ENCODE results near the gene CKM.
"Not testable (repeated sequence)": the region's sequence is repeated elsewhere in the genome, so short reads cannot be mapped to it uniquely, and the experiment has no call there.

CKM gene

DNA sequence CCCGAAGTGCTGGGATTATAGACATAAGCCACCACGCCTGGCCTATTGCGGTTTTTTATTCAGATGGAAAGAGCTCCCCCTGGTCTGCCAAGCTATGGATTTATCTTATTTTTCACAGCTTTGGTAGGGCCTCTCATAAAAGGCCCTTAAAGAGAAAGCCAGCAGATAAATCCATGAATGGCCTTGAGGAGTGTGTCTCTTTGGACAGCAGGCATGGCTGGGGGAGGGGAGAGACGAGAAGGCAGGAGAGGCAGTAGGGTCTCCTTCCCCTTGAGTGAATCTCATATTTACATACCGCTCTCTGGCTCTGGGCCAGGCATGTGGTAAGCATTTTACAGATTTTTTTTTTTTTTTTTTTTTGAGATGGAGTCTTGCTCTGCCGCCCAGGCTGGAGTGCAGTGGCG lies 46.4 kb downstream of the CKM start:
- no peaks in the 10 kb centered on the region for H3K27me3 ChIP-seq
- H3K9me3 ChIP-seq (replicated peaks in 1 of 11): no peaks in the 10 kb centered on the region
- H4K20me1 ChIP-seq: peaks cover 0 to 28% (median 5%) of the 10 kb centered on the region in 11 experiments; a peak in 11 of 22 replicates
- no peak overlapping the region for H3K27ac ChIP-seq
- peaks cover 83 to 100% (median 99%) of the 10 kb centered on the region in 11 experiments for H3K36me3 ChIP-seq
- no peak overlapping the region for H3K4me3 ChIP-seq
- H3K9ac ChIP-seq: no peak overlapping the region
- TF ChIP-seq Cebpa-rat (IDR thresholded peaks at IDR 0.05): no peak
- H3K4me1 ChIP-seq: peaks cover 0 to 37% (median 25%) of the 10 kb centered on the region in 10 experiments; a peak in 16 of 20 replicates
- no peak overlapping the region for H3K4me2 ChIP-seq

DNA sequence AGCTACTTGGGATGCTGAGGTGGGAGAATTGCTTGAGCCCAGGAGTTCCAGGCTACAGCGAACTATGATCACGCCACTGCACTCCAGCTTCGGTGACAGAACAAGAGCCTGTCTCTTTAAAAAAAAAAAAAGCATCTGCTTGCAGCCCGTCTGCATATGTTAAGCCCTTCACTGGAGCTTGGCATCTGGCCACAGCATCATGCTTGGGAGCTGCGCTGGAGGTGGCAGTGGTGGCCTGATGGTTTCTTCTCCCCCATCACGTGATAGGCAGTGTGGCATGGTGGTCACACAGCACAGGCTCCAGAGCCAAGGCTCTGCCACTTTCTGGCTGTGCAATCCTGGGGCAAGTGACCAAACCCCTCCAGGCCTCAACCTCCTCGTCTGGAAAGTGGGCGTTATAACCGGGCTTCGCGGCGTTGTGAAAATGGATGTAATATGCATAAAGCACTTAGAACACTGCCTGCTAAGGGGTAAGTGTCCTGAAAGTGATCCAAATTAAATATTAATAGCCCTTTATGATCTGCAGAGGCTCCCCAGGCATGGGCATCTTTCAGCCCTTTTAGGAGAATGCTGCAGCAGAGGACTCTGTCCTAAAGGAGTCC lies 47.2 kb downstream of the CKM start:
- H3K36me3 ChIP-seq: peaks cover 80 to 100% (median 97%) of the 10 kb centered on the region in 11 experiments
- H3K27ac ChIP-seq: no peak overlapping the region

DNA sequence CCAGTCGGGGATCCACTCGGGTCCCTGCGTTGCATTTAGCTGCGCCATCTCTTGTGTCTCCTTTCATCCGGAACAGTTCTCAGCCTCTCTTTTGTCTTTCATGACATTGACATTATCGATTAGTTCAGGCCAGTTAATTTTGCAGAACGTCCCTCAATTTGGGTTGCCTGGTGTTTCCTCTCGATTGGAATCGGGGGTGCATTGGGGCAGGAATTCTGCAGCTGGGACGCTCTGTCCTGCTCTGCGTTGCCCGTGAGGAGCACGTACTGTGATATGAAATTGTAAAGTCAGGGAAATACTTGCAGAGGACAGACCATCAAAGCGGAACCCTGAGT lies 49.2 kb downstream of the CKM start:
- H3K27ac ChIP-seq: peak overlapping the region in 2 of 11 experiments; percentile 4 to 16; a peak in 1 of 22 replicates
- H4K20me1 ChIP-seq: peaks cover 0 to 33% (median 5%) of the 10 kb centered on the region in 11 experiments; a peak in 10 of 22 replicates
- H3K27me3 ChIP-seq: no peaks in the 10 kb centered on the region
- H3K4me3 ChIP-seq: no peak overlapping the region
- H3K9me3 ChIP-seq (replicated peaks in 1 of 11): no peaks in the 10 kb centered on the region
- peaks cover 80 to 100% (median 97%) of the 10 kb centered on the region in 11 experiments for H3K36me3 ChIP-seq
- H3K9ac ChIP-seq: no peak overlapping the region
- TF ChIP-seq Cebpa-rat (IDR thresholded peaks at IDR 0.05): no peak
- peaks cover 0 to 37% (median 25%) of the 10 kb centered on the region in 10 experiments; a peak in 16 of 20 replicates for H3K4me1 ChIP-seq
- H3K4me2 ChIP-seq: peak overlapping the region in 8 of 11 experiments; percentile 30 to 51 (median 40); a peak in 14 of 22 replicates

More for the DNA sequence above, 47.2 kb downstream of the CKM start:
- Histone ChIP-seq H3K9ac (no peak overlapping the region), H3K9me3 (replicated peaks in 1 of 11) (no peaks in the 10 kb centered on the region), H4K20me1 (peaks cover 0 to 30% (median 5%) of the 10 kb centered on the region in 11 experiments; a peak in 11 of 22 replicates), H3K4me1 (peaks cover 0 to 37% (median 25%) of the 10 kb centered on the region in 10 experiments; a peak in 16 of 20 replicates), H3K4me2 (no peak overlapping the region), H3K27me3 (no peaks in the 10 kb centered on the region), H3K4me3 (no peak overlapping the region)
- no peak for TF ChIP-seq Cebpa-rat (IDR thresholded peaks at IDR 0.05)

DNA sequence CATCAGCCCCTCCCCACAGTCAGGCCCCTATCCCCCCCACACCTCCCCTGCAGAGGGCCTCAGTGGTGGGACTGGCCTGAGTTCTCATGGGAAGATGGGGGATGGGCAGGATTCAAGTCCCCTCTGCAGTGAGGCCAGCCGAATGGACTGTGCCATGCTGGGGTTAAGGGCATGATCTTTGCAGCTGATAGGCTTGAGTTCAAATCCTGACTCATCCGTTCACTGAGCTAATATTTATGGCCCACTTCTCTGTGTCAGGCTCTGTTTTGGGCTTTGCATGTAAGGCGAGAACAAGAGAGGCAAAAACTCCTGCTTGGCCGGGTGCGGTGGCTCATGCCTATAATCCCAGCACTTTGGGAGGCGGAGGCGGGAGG lies 51.0 kb downstream of the CKM start:
- peaks cover 0 to 33% (median 5%) of the 10 kb centered on the region in 11 experiments; a peak in 10 of 22 replicates for H4K20me1 ChIP-seq
- H3K36me3 ChIP-seq: peaks cover 83 to 100% (median 96%) of the 10 kb centered on the region in 11 experiments
- no peak overlapping the region for H3K27ac ChIP-seq

DNA sequence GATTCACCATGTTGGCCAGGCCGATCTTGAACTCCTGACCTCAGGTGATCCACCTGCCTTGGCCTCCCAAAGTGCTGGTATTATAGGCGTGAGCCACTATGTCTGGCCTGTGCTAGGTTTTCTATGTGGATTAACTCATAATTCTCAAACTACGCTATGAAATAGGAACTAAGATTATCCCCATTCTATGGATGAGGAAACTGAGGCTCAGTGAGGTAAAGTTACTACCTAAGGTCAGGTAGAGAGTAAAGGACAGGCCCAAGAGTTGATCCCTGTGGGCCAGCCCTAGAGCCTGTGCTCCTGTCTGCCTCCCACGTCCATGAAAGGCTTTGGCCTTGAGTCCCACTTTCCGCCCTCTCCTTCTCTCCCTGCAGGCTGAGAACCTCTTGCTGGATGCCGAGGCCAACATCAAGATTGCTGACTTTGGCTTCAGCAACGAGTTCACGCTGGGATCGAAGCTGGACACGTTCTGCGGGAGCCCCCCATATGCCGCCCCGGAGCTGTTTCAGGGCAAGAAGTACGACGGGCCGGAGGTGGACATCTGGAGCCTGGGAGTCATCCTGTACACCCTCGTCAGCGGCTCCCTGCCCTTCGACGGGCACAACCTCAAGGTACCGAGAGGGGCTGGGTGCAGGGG lies 51.5 kb downstream of the CKM start:
- H3K36me3 ChIP-seq: peaks cover 83 to 100% (median 96%) of the 10 kb centered on the region in 11 experiments

More for the DNA sequence above, 51.0 kb downstream of the CKM start:
- H3K4me2 ChIP-seq: peak overlapping the region in 5 of 11 experiments; percentile 21 to 51 (median 39); a peak in 3 of 22 replicates
- H3K27me3 ChIP-seq: no peaks in the 10 kb centered on the region
- H3K9me3 ChIP-seq (replicated peaks in 1 of 11): no peaks in the 10 kb centered on the region
- TF ChIP-seq Cebpa-rat (IDR thresholded peaks at IDR 0.05): no peak
- H3K9ac ChIP-seq: no peak overlapping the region
- peaks cover 0 to 37% (median 25%) of the 10 kb centered on the region in 10 experiments; a peak in 16 of 20 replicates for H3K4me1 ChIP-seq
- no peak overlapping the region for H3K4me3 ChIP-seq

DNA sequence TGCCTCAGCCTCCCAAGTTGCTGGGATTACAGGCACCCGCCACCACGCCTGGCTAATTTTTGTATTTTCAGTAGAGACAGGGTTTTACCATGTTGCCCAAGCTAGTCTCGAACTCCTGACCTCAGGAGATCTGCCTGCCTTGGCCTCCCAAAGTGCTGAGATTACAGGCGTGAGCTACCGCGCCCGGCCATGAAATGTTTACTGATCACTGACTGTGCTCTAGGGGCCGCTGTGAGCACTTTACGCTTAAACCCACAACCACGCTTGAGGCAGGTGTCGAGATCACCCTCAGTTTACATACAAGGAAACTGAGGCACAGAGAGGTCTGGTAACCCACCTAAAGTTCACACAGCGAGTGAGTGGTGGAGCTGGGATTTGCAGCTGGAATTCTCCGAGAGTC lies 52.7 kb downstream of the CKM start:
- H3K4me2 ChIP-seq; H3K4me3 ChIP-seq; H3K27me3 ChIP-seq; H3K9me3 ChIP-seq (replicated peaks in 1 of 11); H3K27ac ChIP-seq; H3K9ac ChIP-seq: not testable (repeated sequence)
- peaks cover 81 to 100% (median 95%) of the 10 kb centered on the region in 11 experiments for H3K36me3 ChIP-seq
- H4K20me1 ChIP-seq: peaks cover 0 to 44% (median 9%) of the 10 kb centered on the region in 11 experiments; a peak in 12 of 22 replicates
- peaks cover 0 to 39% (median 36%) of the 10 kb centered on the region in 10 experiments; a peak in 16 of 20 replicates for H3K4me1 ChIP-seq

More for the DNA sequence above, 51.5 kb downstream of the CKM start:
- H3K27me3 ChIP-seq: no peaks in the 10 kb centered on the region
- no peak overlapping the region for H3K4me2 ChIP-seq
- peaks cover 0 to 33% (median 7%) of the 10 kb centered on the region in 11 experiments; a peak in 10 of 22 replicates for H4K20me1 ChIP-seq
- H3K27ac ChIP-seq: no peak overlapping the region
- no peak overlapping the region for H3K4me3 ChIP-seq
- H3K9me3 ChIP-seq (replicated peaks in 1 of 11): no peaks in the 10 kb centered on the region
- H3K4me1 ChIP-seq: peaks cover 0 to 36% (median 25%) of the 10 kb centered on the region in 10 experiments; a peak in 16 of 20 replicates
- TF ChIP-seq Cebpa-rat (IDR thresholded peaks at IDR 0.05): no peak
- H3K9ac ChIP-seq: no peak overlapping the region

DNA sequence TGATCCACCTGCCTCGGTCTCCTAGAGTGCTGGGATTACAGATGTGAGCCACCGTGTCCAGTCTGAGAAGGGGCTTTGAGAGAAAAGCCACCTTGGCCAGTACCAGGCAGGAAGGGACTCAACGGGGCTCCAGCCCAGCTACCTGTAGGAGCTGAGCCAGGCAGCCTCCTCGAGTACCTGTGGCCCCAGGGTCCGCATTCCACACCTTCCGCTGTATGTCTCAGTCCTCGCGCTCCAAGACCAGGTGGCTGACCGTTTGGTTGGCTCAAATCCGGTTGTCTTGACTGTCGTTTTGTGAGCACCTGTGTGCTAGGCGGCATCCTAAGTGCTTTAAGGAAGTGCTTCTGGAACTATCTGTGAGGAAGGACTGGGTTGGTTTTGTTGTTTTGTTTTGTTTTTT lies 55.4 kb downstream of the CKM start:
- H4K20me1 ChIP-seq: peaks cover 0 to 45% (median 11%) of the 10 kb centered on the region in 11 experiments; a peak in 11 of 22 replicates

DNA sequence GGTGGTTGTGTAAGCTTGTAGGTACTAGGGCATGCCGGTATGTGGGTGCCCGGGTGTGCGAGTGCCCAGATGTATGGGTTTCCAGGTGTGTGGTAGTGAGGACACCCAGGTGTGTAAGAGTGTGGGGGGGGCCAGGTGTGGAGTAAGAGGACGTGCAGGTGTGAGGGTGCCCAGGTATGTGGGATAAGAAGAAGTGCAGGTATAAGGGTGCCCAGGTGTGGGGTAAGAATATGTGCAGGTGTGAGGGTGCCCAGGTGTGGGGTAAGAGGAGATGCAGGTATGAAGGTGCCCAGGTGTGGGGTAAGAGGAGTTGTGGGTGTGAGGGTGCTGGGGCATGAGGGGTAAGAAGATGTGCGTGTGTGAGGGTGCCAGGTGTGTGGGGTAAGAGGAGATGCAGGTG lies 57.3 kb downstream of the CKM start:
- Histone ChIP-seq H4K20me1 (peaks cover 0 to 46% (median 13%) of the 10 kb centered on the region in 11 experiments; a peak in 12 of 22 replicates), H3K4me3 (no peak overlapping the region), H3K27ac (no peak overlapping the region), H3K36me3 (peaks cover 64 to 94% (median 73%) of the 10 kb centered on the region in 11 experiments), H3K9ac (no peak overlapping the region), H3K27me3 (no peaks in the 10 kb centered on the region), H3K4me1 (peaks cover 0 to 14% (median 12%) of the 10 kb centered on the region in 10 experiments; a peak in 14 of 20 replicates), H3K9me3 (replicated peaks in 1 of 11) (no peaks in the 10 kb centered on the region), H3K4me2 (peak overlapping the region in 7 of 11 experiments; percentile 18 to 47 (median 33); a peak in 12 of 22 replicates)
- TF ChIP-seq Cebpa-rat (IDR thresholded peaks at IDR 0.05): no peak

More for the DNA sequence above, 55.4 kb downstream of the CKM start:
- TF ChIP-seq Cebpa-rat (IDR thresholded peaks at IDR 0.05): no peak
- peaks cover 70 to 99% (median 86%) of the 10 kb centered on the region in 11 experiments for H3K36me3 ChIP-seq
- H3K4me2 ChIP-seq: no peak overlapping the region
- H3K9me3 ChIP-seq (replicated peaks in 1 of 11): no peaks in the 10 kb centered on the region
- no peaks in the 10 kb centered on the region for H3K27me3 ChIP-seq
- no peak overlapping the region for H3K4me3 ChIP-seq
- H3K9ac ChIP-seq: no peak overlapping the region
- no peak overlapping the region for H3K27ac ChIP-seq
- peaks cover 0 to 22% (median 19%) of the 10 kb centered on the region in 10 experiments; a peak in 16 of 20 replicates for H3K4me1 ChIP-seq

DNA sequence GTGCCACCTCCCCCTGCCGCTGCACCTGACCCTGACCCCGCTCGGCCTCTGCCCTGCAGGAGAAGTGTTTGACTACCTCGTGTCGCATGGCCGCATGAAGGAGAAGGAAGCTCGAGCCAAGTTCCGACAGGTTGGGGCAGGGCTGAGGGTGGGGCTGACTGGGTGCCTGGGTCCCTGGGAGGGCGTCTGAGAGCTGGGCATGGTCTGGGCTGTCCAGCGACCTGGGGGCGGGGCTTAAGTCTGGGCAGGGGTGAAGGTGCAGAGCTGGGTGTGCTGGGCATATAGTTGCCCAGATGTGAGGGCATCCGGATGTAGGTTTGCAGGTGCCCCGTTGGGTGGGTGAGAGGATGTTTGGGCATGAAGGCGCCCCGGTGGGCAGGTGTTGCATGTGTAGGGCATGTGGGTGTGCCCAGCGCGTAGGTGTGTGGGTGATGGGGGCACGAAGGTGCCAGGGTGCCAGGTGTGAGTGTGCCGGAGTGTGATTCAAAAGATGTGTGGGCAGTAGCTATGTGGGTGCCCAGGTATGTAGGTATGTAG lies 57.8 kb downstream of the CKM start:
- no peaks in the 10 kb centered on the region for H3K27me3 ChIP-seq
- peaks cover 0 to 14% (median 12%) of the 10 kb centered on the region in 10 experiments; a peak in 14 of 20 replicates for H3K4me1 ChIP-seq
- H3K4me3 ChIP-seq: no peak overlapping the region
- no peak overlapping the region for H3K27ac ChIP-seq
- H4K20me1 ChIP-seq: peaks cover 0 to 51% (median 13%) of the 10 kb centered on the region in 11 experiments; a peak in 12 of 22 replicates
- H3K9ac ChIP-seq: no peak overlapping the region
- peak overlapping the region in 4 of 11 experiments; percentile 18 to 43 (median 32); a peak in 5 of 22 replicates for H3K4me2 ChIP-seq
- H3K36me3 ChIP-seq: peaks cover 59 to 94% (median 68%) of the 10 kb centered on the region in 11 experiments
- H3K9me3 ChIP-seq (replicated peaks in 1 of 11): no peaks in the 10 kb centered on the region
- no peak for TF ChIP-seq Cebpa-rat (IDR thresholded peaks at IDR 0.05)
